NCI-H1436 (cell line): ENCODE results near the gene TSPYL1.
"Not testable (repeated sequence)": the region's sequence is repeated elsewhere in the genome, so short reads cannot be mapped to it uniquely, and the experiment has no call there.

ENCODE experiments used
- DNase-seq: peaks from one replicate; lab custom pipeline; 2025; lab: John Stamatoyannopoulos, UW

Gene TSPYL1

DNA sequence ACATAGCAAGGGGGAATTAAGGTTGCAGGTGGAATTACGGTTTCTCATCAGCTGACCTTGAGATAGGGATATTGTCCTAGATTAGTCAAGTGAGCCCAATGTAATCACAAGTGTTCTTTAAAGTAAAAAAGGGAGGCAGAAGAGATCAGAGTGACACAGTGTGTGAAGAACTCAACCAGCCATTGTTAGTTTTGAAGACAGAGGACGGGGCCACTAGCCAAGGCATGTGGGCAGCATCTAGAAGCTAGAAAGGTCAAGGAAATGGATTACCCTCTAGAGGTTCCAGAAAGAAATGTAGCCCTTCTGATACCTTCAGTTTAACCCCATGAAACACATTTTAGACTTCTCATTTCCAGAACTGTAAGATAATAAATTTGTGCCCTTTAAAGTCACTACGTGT, 18.5 kb upstream of the TSPYL1 start:
- no peak for DNase-seq

DNA sequence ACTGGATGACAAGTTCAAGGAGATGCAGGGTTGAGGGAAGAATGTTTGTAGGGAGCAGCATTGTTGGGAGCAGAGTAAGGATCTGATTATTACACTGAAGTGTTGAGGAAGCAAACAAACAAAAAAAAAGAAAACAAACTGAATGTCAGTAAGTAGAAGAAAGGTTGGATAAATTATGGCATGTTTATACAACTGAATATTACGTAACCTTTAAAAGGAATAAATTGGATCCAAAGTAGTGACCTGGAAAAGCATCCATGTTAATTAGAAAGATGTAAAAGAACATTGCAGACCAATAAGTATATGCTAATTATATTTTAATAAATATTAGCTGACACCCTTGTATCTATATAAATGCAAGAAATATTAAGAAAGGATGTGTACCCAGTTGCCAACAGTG, 12.8 kb upstream of the TSPYL1 start:
- no peak for DNase-seq

DNA sequence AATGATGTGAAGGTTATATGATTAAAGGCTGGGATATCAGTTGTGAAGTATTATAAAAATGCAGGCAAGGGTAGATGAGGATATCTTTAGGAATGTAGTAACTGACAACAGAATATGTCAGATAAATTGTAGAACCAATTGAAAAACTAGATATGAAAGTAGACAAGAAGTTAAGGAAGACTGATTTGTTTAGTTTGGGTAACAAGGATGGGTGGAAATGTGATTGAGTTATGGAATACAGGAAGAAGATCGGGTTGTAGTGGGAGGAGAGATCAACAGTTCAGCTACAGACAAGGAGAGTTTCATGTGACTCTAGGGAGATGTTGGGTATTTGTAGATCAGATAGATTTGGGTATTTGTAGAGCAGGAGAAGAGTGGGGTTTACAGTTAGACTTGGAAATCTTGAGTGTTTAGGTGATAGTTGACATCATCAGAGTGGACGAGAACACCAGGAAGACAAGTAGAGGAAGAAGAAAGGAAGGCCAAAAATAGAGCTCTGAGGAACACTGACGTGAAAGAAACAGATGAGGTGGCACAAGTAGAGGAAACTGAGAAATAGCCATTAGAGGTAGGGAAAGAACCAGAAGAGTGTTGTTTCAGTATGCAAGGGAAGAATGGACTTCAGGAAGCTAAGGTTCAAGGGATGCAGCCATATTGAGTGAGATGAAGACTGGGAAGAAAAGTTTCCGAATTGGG, 12.1 kb upstream of the TSPYL1 start:
- DNase-seq: no peak

DNA sequence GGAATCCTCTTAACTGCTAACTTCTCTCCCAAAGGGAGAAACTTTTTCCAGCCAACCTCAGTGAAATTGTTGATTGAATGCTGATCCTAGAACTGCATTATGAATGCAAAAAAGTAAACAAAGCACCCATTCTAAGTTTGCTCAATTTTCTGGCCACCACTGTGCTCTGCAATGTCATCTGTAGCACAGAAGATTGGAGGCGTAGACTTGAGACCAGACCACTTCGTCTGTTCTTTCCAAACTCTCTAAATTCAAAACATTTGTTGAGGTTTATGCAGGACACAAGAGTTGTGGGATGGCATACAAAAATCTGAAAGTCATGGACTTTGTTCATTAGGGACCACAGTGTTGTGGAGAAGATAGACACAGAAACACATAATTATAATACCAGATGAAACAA, 11.1 kb upstream of the TSPYL1 start:
- DNase-seq: no peak

DNA sequence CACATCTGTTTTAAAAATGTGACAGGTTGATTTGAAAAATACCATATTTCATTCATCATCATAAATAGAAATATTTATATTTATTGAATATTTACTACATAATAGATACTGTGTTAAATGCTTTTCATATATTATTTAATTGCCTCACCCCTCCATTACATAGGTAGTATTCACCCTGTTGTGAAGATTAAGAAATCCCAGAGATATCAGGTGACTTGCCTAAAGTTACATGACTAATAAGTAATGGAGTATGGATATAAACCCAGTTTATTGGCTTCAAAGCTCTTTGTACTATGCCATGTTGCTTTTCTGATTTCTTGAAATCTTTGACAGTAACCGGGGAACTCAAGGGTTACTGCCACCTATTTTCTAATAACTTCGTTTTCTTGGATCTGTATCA, 10.1 kb upstream of the TSPYL1 start:
- DNase-seq: no peak

DNA sequence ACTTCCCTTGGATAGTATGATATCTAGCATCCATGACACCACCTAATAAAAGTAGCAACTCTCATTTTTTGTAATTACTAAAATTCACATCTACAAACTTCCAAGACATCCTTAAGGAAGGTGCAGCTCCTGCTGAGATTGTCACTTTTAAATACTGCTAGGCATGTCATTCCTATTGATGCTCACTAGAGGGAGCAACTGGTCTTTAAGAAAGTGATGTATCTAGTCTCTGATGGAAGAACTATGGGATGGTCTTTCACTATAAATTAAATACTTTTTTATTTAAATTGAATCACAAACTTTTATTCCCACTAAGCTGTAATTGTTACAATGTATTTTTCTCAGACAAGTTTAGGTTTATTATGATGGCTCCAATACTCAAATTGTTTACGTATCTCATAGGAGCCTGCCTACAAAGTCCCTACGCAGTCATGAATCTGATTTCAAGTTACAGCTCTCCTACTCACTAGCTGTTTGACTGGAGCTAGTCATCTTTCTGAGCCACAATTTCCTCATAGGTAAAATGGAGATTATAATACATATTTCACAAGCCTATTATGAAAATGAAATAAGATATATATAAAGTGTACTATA, 8.1 kb upstream of the TSPYL1 start:
- DNase-seq: peak; percentile 15

DNA sequence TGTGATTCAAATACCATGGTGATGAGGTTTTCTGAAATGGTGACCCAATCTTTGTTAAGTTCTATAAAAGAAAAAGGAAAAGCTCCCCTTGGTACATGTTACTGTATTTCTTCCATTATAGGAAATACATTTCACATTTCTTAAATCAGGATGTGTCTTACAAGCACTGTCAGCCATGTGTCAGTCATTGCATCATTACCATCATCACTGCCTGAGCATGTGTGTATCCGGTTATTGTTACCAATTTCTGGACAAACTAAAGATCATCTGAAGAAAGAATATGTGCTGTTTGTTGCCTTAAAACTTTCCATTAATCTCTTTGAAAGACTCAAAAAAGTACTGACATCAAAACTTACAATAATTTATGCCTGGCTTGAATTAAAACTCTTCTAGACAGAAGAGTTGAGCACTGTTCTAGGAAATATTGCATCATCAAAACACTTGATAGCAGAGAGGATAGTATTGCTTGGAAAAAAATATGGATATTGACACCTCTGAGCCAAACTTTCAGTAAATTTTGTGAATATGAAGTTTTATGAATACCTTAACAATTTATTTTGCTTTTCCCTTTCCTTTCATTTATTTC, 7.1 kb upstream of the TSPYL1 start:
- no peak for DNase-seq

DNA sequence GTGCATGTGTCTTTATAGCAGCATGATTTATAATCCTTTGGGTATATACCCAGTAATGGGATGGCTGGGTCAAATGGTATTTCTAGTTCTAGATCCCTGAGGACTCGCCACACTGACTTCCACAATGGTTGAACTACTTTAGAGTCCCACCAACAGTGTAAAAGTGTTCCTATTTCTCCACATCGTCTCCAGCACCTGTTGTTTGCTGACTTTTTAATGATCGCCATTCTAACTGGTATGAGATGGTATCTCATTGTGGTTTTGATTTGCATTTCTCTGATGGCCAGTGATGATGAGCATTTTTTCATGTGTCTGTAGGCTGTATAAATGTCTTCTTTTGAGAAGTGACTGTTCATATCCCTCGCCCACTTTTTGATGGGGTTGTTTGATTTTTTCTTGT, 5.3 kb upstream of the TSPYL1 start:
- not testable (repeated sequence) for DNase-seq

DNA sequence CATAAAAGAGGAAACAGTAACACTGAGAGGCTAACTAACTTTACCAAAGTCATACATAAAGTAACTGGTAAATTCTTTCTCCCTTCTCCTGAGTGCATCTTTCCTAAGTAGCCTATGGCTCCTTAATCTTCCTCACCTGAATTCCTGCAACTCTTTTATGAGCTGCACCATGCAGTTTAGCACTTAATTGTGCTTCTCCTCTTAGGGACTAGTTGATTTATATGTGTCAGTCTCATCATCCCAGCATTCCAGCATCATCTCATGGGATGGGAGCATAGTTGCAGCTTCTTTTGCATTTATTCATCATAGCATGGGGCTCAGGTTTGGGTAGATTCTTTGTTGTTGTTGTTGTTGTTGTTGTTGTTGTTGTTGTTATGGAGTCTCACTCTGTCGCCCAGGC, 3.5 kb upstream of the TSPYL1 start:
- DNase-seq: no peak

DNA sequence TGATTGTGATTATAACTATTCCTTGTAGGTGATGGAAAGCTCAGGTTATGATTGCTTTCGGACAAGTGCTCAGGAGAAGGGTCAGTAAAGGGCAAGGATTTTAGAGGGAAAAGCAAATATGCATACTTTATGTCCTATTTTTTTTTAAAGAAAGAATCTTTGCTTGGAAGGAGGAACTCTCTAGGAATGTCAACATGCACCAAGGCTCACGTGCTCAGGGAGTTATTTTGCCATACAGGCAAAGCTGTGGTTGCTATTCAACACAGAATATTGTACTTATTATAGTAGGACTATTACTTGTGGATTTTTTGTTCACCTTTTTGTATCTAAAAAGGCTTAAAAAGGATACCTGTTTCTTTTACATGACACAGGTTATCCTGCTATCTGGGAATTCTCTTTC, 3.0 kb upstream of the TSPYL1 start:
- no peak for DNase-seq

DNA sequence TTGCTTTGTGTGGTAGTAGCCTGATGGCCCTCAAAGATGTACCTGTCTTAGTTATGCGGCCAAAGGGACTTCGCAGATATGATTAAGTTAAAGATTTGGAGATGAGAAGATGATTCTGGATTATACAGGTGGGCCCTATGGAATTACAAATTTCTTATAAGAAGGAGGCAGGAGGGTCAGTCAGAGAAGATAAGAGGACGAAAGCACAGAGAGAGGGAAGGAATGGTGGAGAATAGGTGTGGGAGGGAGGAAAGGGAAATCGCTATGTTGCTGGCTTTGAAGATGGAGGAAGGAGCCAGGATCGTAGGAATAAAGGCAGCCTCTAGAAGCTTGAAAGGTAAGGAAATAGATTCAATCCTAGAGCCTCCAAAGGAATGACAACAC, 1.2 kb upstream of the TSPYL1 start:
- no peak for DNase-seq

DNA sequence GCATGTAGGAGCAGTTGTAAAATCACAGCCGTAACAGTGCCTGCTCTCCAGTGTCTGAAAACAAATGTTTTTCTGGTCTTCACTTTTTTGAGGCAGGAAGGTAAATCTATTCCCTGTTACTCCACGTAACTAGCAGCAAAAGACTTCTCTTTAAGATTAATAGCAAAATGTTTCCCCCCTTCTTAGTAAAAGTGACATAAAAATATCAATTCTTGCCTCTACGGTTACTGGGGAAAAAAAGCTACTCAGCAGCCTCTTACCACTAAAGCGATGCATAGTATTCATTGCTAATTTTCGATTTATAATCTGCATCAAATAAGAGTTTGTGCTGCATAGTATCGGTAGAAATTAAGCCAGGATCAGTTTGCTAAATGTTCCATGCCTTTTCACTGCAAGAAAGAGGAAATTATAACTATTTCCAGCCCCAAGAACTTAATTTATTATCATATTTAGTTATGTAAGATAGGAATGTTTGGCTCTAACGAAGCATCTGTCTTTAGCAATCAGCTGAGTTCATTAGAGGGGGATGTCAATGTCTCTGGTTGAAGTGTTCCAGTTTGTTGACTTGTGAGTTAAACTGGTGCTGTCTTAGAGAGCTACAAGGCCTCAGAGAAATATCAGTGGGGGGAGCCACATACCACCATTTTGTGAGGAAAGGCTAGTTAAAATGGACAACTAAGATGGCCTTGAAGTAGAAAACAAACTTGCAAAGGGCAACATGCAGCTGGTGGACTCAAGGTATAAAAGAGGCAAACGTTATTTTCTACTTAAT, 617 bp upstream of the TSPYL1 start:
- DNase-seq: no peak

DNA sequence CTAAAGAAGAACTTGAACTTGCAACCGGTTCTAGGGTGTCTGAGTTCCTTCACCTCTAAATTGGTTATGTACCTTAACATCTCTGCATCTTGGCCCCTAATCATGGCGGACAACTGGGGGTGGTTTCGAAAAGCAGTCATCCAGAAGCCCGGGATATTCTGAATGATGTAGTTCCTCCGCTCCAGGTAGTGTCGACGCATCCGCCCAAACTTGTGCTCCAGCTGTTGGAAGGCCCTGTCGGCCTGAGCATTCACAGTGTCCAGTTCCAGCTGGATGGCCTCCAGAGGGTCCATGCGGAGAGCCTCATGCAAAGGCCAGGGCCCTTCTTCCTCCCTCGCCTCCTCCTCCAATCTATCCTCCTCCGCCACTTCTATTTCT, 887 bp downstream of the TSPYL1 start:
- no peak for DNase-seq

DNA sequence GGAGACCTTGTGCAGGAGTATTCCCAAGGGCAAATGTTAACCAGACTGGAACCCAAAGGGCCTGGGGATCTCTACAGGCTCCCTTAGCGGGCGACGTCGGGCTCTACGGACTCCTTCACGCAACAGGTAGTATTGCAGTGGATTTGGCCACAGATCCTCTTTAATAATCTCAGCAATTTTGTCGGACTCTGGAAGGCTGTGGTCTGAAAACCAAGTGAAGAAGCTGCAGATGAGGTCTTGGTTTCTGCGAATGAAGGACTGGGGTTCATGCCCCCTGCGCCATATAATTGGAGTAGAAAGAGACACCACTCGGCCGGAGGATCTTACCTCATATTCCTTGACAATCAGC, 1.3 kb downstream of the TSPYL1 start:
- DNase-seq: no peak

DNA sequence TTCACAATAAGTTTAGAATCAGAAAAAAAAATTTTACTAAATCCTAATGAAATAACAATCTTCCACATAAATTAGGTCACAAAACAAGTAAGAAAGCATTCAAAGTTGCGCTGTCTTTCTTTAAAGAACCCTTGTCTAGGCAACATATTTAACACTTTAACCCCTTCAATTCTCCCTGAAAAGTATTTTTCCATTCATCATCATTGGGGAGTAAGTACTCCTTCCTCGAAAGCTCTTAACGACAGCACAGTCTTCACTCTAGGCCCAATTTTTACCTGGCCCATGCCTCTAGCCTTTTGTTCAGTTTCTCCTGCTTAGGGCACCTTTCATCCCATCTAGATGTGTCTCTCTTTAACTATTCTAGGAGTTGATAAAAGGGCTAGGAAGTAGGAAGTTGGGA, 2.6 kb downstream of the TSPYL1 start:
- no peak for DNase-seq

DNA sequence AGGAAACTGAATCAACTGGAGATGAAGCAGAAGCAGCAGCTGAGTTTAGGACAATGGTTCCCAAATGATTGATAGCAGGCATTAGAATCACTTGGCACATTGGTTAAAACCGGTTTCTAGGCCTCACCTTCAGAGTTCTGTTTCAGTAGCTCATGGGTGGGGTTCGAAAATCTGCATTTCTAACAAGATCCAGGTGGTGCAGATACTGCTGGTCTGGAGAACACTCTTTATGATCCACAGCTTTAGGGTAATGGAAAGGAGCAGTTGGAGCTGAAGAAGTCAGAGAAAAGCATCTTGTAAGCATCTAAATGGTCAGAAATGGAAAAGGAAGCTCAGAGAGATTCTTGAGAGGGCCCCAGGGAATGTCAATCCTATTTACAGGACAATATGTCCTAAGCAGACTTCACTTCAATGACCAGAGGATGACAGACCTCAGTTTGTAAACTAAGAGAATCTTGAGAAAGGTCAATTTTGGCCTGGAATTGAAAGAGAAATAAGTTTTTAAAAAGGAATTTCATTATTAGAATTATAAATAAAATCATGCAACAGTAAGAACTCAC, 8.5 kb downstream of the TSPYL1 start:
- DNase-seq: no peak

DNA sequence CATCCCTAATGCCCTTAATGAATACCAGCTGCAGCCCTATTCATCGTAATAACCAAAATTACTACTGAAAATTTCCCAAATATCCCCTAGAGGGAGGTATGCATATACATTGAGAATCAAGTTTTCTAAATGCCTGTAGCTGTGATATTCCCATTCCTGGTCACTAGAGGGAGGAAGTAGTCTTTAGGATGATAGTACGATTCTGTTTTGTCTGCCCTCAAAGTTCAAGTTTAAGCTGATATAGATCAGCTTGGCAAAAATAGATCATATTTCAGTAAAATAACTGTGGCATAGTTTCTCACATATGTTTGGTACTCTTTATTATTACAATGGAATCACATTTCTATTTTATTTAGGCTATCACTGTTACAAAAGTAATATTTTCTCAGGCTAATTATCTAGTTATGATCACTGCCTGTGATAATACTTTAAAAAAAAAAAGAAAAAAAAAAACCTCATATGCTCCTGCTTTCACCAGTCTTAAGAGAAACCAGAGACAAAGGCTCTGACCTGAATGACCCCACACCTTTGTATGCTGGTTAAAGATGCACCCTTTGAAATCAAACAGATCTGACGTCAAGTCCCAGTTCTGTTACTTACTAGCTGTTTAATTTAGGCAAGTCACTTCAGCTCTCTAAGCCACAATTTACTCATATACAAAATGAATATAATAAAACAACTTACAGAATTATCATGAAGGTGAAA, 11.0 kb downstream of the TSPYL1 start:
- DNase-seq: peak; percentile 30

DNA sequence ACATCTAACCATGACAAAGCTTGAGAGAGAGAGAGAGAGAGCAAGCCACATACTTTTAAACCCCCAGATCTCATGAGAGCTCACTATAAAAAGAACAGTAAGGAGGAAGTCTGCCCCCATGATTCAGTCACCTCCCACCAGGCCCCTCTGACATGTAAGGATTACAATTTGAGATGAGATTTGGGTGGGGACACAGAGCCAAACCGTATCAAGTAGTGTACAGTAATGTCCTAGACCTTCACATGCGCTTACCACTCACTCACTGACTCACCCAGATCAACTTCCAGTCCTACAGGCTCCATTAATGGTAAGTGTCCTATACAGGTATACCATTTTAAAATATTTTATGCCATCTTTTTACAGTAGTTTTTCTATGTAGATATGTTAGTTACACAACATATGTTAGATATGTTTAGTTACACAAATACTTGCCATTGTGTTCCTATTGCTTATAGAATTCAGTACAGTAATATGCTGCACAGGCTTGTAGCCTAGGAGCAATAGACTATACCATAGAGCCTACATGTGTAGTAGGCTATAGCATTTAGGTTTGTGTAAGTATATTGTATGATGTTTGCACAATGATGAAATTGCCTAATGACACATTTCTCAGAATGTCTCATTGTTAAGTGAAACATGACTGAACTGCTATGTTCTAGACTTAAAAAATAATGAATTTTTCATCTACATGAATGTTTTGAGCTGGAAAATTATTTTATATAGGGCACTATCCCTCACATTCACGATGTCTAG, 11.7 kb downstream of the TSPYL1 start:
- DNase-seq: no peak

DNA sequence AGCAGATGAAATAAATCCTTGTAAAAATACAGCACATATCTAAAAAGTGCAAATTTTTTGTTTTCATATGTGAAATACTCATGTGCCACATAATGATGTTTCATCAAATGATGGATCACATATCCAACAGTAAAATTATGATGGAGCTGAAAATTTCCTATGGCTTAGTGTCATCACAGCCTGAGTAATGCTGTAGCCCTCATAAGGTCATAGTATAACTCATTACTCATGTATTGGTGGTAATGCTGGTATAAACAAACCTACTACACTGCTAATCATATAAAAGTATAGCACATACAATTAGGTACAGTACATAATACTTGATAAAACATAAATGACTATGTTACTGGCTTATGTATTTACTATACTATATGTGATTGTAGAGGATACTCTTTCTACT, 12.9 kb downstream of the TSPYL1 start:
- DNase-seq: no peak

DNA sequence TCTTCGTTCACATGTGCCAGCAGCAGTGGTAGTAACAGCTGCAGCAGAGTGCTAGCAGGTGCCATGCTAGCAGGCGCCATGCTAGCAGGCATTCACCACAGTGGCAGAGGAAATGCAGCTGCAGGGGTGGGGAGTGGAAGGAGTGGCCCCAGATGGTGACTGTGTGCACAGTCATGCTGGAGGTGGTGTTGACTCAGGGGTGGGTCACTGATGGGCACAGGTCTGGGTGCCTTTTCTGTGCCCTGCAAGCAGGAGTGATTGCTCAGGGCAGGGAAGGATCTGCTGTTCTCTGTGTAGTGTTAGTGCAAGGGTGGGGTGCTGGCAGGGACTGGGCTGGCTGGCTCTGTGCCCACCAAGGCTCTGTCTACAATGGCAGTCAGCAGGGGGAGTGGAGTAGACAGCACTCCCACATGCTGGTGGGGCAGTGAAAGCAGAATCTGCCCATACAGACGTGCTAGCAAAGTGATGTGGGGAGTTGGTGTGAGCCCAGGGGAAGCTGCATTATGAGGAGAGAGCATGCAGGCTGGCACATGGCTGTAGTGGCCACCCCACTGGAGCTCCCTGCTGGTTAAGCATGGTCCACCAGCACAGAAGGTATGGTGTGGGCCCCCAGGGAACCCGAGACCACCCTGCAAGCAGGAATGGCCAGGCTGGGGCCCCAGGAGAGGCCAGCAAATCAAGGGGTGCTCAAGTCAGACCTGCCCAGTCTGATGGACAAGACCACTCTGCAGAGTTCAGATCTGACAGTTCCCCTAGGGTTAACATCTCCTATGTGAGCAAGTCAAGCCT, 14.5 kb downstream of the TSPYL1 start:
- no peak for DNase-seq

DNA sequence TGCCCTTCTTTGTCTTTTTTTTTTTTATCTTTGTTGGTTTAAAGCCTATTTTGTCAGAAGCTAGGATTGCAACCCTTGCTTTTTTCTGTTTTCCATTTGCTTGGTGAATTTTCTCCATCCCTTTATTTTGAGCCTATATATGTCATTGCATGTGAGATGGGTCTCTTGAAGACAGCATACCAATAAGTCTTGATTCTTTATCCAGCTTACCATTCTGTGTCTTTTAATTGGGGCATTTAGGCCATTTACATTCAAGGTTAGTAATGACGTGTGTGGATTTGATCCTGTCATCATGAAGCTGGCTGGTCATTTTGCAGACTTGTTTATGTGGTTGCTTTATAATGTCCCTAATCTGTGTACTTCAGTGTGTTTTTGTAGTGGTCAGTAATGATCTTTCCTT, 16.4 kb downstream of the TSPYL1 start:
- DNase-seq: no peak
